RKO (cell line): ENCODE measurements around the gene SMAP1.
"Not testable (repeated sequence)": the region's sequence is repeated elsewhere in the genome, so short reads cannot be mapped to it uniquely, and the experiment has no call there.

Source experiments
- DNase-seq: peaks from one replicate; pipeline ENCODE4 v3.0.0-alpha.2; 2016; ENCODE audit warnings: low spot score

Gene SMAP1

GRCh38 chr6:70740746-70741145, 73.1 kb downstream of the SMAP1 start:
- not testable (repeated sequence) for DNase-seq

GRCh38 chr6:70742462-70742861, 74.8 kb downstream of the SMAP1 start:
- not testable (repeated sequence) for DNase-seq

- DNase-seq: no peak
Observed at GRCh38 chr6:70753870-70754380, 86.2 kb downstream of the SMAP1 start.

GRCh38 chr6:70758883-70759282, 91.2 kb downstream of the SMAP1 start:
- no peak for DNase-seq

GRCh38 chr6:70763754-70764510, 96.2 kb downstream of the SMAP1 start:
- no peak for DNase-seq

GRCh38 chr6:70764706-70765105, 97.0 kb downstream of the SMAP1 start:
- DNase-seq: no peak

- DNase-seq: not testable (repeated sequence)
Observed at GRCh38 chr6:70771351-70771750, 103.7 kb downstream of the SMAP1 start.

- no peak for DNase-seq
Observed at GRCh38 chr6:70779934-70780333, 112.3 kb downstream of the SMAP1 start.

- no peak for DNase-seq
Observed at GRCh38 chr6:70790483-70791224, 123.0 kb downstream of the SMAP1 start.

GRCh38 chr6:70797625-70798024, 129.9 kb downstream of the SMAP1 start:
- no peak for DNase-seq

GRCh38 chr6:70806086-70806485, 138.4 kb downstream of the SMAP1 start:
- no peak for DNase-seq

- peak; percentile 30 for DNase-seq
Observed at GRCh38 chr6:70811788-70812187, 144.1 kb downstream of the SMAP1 start.

- DNase-seq: no peak
Observed at GRCh38 chr6:70813885-70814284, 146.2 kb downstream of the SMAP1 start.

- DNase-seq: no peak
Observed at GRCh38 chr6:70819646-70820045, 152.0 kb downstream of the SMAP1 start.

- no peak for DNase-seq
Observed at GRCh38 chr6:70820778-70821177, 153.1 kb downstream of the SMAP1 start.

- no peak for DNase-seq
Observed at GRCh38 chr6:70821751-70822150, 154.1 kb downstream of the SMAP1 start.

- no peak for DNase-seq
Observed at GRCh38 chr6:70823651-70824050, 156.0 kb downstream of the SMAP1 start.

GRCh38 chr6:70831427-70831826, 163.7 kb downstream of the SMAP1 start:
- DNase-seq: no peak

GRCh38 chr6:70834520-70834919, 166.8 kb downstream of the SMAP1 start:
- no peak for DNase-seq

- no peak for DNase-seq
Observed at GRCh38 chr6:70838907-70839285, 171.2 kb downstream of the SMAP1 start.

GRCh38 chr6:70839286-70840266, 171.9 kb downstream of the SMAP1 start:
- no peak for DNase-seq

GRCh38 chr6:70841112-70841511, 173.4 kb downstream of the SMAP1 start:
- DNase-seq: no peak
